Measurements from ENCODE around the gene SAMD11. TPM values are rescaled to one million over a fixed set of nuclear protein-coding genes. Genes with fewer than 3 reads are reported as not detected.

Gene SAMD11
- total RNA-seq, 1 experiment from 2014 or later, result 11.5 TPM

DNA sequence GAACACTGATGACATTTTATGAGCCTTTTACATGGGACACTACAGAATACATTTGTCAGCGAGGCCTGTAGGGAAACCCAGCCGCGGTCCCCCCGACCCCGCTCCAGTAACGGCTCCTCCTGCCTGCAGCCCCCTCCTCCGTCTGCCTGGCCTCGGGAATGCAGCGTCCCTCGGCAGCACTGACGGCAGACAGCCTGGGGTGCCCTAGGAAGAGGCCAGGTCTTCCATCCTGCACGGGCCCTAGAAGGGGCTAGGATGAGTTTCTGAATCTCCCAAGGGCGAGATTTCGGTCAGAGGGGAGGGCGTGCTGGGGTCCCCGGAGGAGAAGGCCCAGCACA is 8.4 kb downstream of the SAMD11 start:
- H3K4me1 ChIP-seq (ENCODE audit: control insufficient read depth in 1 of 2, insufficient read depth in 2 of 2, low read length in 2 of 2), result peaks cover 0 to 13% of the 10 kb centered on the region in 2 experiments; a peak in 2 of 4 replicates
- H3K4me3 ChIP-seq (replicated peaks in 1 of 2; ENCODE audit: low read depth in 1 of 2, low read length in 2 of 2), result no peak overlapping the region
- H3K79me2 ChIP-seq (ENCODE audit: insufficient read depth, low read length), result no peaks in the 10 kb centered on the region
- no peaks in the 10 kb centered on the region for H3K9me2 ChIP-seq (ENCODE audit: insufficient read depth)
- POLR2A ChIA-PET, result no interaction called here
- no peak for DNase-seq (ENCODE audit: low read depth, low spot score)
- H3K4me2 ChIP-seq (ENCODE audit: low read length), result no peak overlapping the region
- H3K9ac ChIP-seq (ENCODE audit: low read length), result no peak overlapping the region
- no peak overlapping the region for H2AFZ ChIP-seq (ENCODE audit: low read depth, low read length, poor library complexity, severe bottlenecking)
- H3K9me3 ChIP-seq (ENCODE audit: control insufficient read depth in 1 of 2, insufficient read depth in 1 of 2, low read depth in 1 of 2, low read length in 2 of 2), result no peaks in the 10 kb centered on the region
- RAD21 ChIA-PET (ENCODE audit: low non-redundant PET in 1 of 2, low total read pairs in 2 of 2, uncharacterized antibody in 2 of 2, unreplicated experiment in 2 of 2), result no interaction called here
- BruUV-seq (replicated peaks), result no TSS peak
- no peak for ATAC-seq
- intact Hi-C loops (cut with micrococcal nuclease), result no loop called here
- no peak overlapping the region for H3K27ac ChIP-seq (ENCODE audit: low read depth, low read length)
- H3K27me3 ChIP-seq (ENCODE audit: insufficient read depth, low read length), result peaks cover 8% of the 10 kb centered on the region; the same call in 1 of the 2 replicates
- no peaks in the 10 kb centered on the region for H4K20me1 ChIP-seq (ENCODE audit: insufficient read depth)
- CTCF ChIA-PET, result no interaction called here
- no peaks in the 10 kb centered on the region for H3K36me3 ChIP-seq (ENCODE audit: control insufficient read depth in 1 of 2, insufficient read depth in 2 of 2, low read length in 2 of 2)
- TF ChIP-seq EZH2 (IDR thresholded peaks at IDR 0.05) (no peak), YY1 (IDR thresholded peaks at IDR 0.05; ENCODE audit: extremely low read depth, insufficient replicate concordance, low read depth, low read length) (no peak), POLR2AphosphoS5 (IDR thresholded peaks at IDR 0.05; ENCODE audit: low read depth, low read length) (no peak), RAD21 (IDR thresholded peaks at IDR 0.05; ENCODE audit: low read depth) (no peak), SRF (IDR thresholded peaks at IDR 0.05; ENCODE audit: low read depth) (no peak), JUND (IDR thresholded peaks at IDR 0.05) (no peak), FOSL1 (IDR thresholded peaks at IDR 0.05; ENCODE audit: low read depth) (no peak), TCF7L2 (IDR thresholded peaks at IDR 0.05; ENCODE audit: borderline replicate concordance, extremely low read depth, insufficient read depth, insufficient read length) (no peak), ZNF274 (IDR thresholded peaks at IDR 0.05; ENCODE audit: low read depth, low read length) (no peak), SIN3A (IDR thresholded peaks at IDR 0.05; ENCODE audit: low read depth) (no peak), CBX3 (IDR thresholded peaks at IDR 0.05; ENCODE audit: low read depth) (no peak), ELF1 (IDR thresholded peaks at IDR 0.05; ENCODE audit: borderline replicate concordance, low read depth) (no peak), CEBPB (IDR thresholded peaks at IDR 0.05; ENCODE audit: low read depth) (no peak), POLR2A (IDR thresholded peaks at IDR 0.05; ENCODE audit: borderline replicate concordance, extremely low read depth, insufficient read depth, insufficient read length) (no peak), EGR1 (IDR thresholded peaks at IDR 0.05; ENCODE audit: low read depth) (no peak), SP1 (IDR thresholded peaks at IDR 0.05; ENCODE audit: low read depth) (no peak), EZH2phosphoT487 (IDR thresholded peaks at IDR 0.05; ENCODE audit: borderline replicate concordance) (no peak)
- TF ChIP-seq, protein P1, sequence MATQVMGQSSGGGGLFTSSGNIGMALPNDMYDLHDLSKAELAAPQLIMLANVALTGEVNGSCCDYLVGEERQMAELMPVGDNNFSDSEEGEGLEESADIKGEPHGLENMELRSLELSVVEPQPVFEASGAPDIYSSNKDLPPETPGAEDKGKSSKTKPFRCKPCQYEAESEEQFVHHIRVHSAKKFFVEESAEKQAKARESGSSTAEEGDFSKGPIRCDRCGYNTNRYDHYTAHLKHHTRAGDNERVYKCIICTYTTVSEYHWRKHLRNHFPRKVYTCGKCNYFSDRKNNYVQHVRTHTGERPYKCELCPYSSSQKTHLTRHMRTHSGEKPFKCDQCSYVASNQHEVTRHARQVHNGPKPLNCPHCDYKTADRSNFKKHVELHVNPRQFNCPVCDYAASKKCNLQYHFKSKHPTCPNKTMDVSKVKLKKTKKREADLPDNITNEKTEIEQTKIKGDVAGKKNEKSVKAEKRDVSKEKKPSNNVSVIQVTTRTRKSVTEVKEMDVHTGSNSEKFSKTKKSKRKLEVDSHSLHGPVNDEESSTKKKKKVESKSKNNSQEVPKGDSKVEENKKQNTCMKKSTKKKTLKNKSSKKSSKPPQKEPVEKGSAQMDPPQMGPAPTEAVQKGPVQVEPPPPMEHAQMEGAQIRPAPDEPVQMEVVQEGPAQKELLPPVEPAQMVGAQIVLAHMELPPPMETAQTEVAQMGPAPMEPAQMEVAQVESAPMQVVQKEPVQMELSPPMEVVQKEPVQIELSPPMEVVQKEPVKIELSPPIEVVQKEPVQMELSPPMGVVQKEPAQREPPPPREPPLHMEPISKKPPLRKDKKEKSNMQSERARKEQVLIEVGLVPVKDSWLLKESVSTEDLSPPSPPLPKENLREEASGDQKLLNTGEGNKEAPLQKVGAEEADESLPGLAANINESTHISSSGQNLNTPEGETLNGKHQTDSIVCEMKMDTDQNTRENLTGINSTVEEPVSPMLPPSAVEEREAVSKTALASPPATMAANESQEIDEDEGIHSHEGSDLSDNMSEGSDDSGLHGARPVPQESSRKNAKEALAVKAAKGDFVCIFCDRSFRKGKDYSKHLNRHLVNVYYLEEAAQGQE (IDR thresholded peaks at IDR 0.05; ENCODE audit: low read depth), result no peak
- TF ChIP-seq, protein P2, sequence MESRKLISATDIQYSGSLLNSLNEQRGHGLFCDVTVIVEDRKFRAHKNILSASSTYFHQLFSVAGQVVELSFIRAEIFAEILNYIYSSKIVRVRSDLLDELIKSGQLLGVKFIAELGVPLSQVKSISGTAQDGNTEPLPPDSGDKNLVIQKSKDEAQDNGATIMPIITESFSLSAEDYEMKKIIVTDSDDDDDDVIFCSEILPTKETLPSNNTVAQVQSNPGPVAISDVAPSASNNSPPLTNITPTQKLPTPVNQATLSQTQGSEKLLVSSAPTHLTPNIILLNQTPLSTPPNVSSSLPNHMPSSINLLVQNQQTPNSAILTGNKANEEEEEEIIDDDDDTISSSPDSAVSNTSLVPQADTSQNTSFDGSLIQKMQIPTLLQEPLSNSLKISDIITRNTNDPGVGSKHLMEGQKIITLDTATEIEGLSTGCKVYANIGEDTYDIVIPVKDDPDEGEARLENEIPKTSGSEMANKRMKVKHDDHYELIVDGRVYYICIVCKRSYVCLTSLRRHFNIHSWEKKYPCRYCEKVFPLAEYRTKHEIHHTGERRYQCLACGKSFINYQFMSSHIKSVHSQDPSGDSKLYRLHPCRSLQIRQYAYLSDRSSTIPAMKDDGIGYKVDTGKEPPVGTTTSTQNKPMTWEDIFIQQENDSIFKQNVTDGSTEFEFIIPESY (IDR thresholded peaks at IDR 0.05; ENCODE audit: extremely low read depth, insufficient replicate concordance, low read length), result no peak
- TF ChIP-seq, protein P3, sequence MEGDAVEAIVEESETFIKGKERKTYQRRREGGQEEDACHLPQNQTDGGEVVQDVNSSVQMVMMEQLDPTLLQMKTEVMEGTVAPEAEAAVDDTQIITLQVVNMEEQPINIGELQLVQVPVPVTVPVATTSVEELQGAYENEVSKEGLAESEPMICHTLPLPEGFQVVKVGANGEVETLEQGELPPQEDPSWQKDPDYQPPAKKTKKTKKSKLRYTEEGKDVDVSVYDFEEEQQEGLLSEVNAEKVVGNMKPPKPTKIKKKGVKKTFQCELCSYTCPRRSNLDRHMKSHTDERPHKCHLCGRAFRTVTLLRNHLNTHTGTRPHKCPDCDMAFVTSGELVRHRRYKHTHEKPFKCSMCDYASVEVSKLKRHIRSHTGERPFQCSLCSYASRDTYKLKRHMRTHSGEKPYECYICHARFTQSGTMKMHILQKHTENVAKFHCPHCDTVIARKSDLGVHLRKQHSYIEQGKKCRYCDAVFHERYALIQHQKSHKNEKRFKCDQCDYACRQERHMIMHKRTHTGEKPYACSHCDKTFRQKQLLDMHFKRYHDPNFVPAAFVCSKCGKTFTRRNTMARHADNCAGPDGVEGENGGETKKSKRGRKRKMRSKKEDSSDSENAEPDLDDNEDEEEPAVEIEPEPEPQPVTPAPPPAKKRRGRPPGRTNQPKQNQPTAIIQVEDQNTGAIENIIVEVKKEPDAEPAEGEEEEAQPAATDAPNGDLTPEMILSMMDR (IDR thresholded peaks at IDR 0.05 in 2 of 3, conservative IDR thresholded peaks at IDR 0.05 in 1 of 3; ENCODE audit: borderline replicate concordance in 1 of 3, insufficient read depth in 1 of 3, low read depth in 2 of 3, low read length in 2 of 3), result no peak
